Neural progenitor cell (in vitro differentiated cells): ENCODE data around the gene RXRA.

Experiments
- EZH2 ChIP-seq: fragments of 200-600 bp; sonication (generic); IDR thresholded peaks from 2 replicates; pipeline ENCODE4 v1.6.1; 2017; ENCODE audit warnings: antibody characterized with exemption, mild to moderate bottlenecking, moderate library complexity
- EZH2phosphoT487 ChIP-seq: fragments of 200-600 bp; sonication (generic); IDR thresholded peaks from 2 replicates; pipeline ENCODE4 v1.6.1; 2017; ENCODE audit warnings: antibody characterized with exemption
- TF ChIP-seq, protein P1 (sequence below): fragments of 200-600 bp; sonication (generic); IDR thresholded peaks from 2 replicates; pipeline ENCODE4 v1.5.1; 2017; ENCODE audit warnings: antibody characterized with exemption, mild to moderate bottlenecking

DNA sequence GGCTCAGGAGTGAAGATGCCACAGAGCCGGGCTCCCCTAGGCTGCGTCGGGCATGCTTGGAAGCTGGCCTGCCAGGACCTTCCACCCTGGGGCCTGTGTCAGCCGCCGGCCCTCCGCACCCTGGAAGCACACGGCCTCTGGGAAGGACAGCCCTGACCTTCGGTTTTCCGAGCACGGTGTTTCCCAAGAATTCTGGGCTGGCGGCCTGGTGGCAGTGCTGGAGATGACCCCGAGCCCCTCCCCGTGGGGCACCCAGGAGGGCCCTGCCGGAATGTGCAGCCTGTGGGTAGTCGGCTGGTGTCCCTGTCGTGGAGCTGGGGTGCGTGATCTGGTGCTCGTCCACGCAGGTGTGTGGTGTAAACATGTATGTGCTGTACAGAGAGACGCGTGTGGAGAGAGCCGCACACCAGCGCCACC is 113.1 kb downstream of the RXRA start:
- TF ChIP-seq, protein P1, sequence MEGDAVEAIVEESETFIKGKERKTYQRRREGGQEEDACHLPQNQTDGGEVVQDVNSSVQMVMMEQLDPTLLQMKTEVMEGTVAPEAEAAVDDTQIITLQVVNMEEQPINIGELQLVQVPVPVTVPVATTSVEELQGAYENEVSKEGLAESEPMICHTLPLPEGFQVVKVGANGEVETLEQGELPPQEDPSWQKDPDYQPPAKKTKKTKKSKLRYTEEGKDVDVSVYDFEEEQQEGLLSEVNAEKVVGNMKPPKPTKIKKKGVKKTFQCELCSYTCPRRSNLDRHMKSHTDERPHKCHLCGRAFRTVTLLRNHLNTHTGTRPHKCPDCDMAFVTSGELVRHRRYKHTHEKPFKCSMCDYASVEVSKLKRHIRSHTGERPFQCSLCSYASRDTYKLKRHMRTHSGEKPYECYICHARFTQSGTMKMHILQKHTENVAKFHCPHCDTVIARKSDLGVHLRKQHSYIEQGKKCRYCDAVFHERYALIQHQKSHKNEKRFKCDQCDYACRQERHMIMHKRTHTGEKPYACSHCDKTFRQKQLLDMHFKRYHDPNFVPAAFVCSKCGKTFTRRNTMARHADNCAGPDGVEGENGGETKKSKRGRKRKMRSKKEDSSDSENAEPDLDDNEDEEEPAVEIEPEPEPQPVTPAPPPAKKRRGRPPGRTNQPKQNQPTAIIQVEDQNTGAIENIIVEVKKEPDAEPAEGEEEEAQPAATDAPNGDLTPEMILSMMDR, result no peak
- TF ChIP-seq EZH2 (no peak), EZH2phosphoT487 (no peak)
